CD4-positive, alpha-beta T cell treated with Interleukin-1 beta for 1 hour (primary cell): ENCODE results near the gene ZNF217.
"Not testable (repeated sequence)": the region's sequence is repeated elsewhere in the genome, so short reads cannot be mapped to it uniquely, and the experiment has no call there.

Experiments used
- DNase-seq, 2 donors: peaks; one replicate each; pipeline ENCODE4 v3.0.0-alpha.2; 2020 to 2022

Gene ZNF217

GRCh38 chr20:53597030-53597482 is 3.4 kb upstream of the ZNF217 start:
- DNase-seq: no peak

- not testable (repeated sequence) for DNase-seq
Measured at GRCh38 chr20:53596189-53597001, 2.8 kb upstream of the ZNF217 start.

GRCh38 chr20:53595742-53596141 is 2.1 kb upstream of the ZNF217 start:
- not testable (repeated sequence) for DNase-seq

GRCh38 chr20:53595018-53595378 is 1.4 kb upstream of the ZNF217 start:
- DNase-seq: no peak

GRCh38 chr20:53594068-53595017 is 704 bp upstream of the ZNF217 start:
- peak; percentile 95 to 96 for DNase-seq

- peak in 1 of 2 donors; percentile 22 for DNase-seq
Measured at GRCh38 chr20:53592992-53593465, 610 bp downstream of the ZNF217 start.

GRCh38 chr20:53592454-53592991 is 1.1 kb downstream of the ZNF217 start:
- peak; percentile 68 to 72 for DNase-seq

GRCh38 chr20:53591941-53592441 is 1.6 kb downstream of the ZNF217 start:
- DNase-seq: not testable (repeated sequence)

GRCh38 chr20:53591206-53591741 is 2.4 kb downstream of the ZNF217 start:
- not testable (repeated sequence) for DNase-seq

- not testable (repeated sequence) for DNase-seq
Measured at GRCh38 chr20:53590608-53591007, 3.0 kb downstream of the ZNF217 start.

GRCh38 chr20:53590122-53590521 is 3.5 kb downstream of the ZNF217 start:
- not testable (repeated sequence) for DNase-seq

GRCh38 chr20:53589321-53590065 is 4.1 kb downstream of the ZNF217 start:
- not testable (repeated sequence) for DNase-seq

- not testable (repeated sequence) for DNase-seq
Measured at GRCh38 chr20:53587157-53587703, 6.4 kb downstream of the ZNF217 start.

GRCh38 chr20:53586640-53587039 is 7.0 kb downstream of the ZNF217 start:
- no peak for DNase-seq

- DNase-seq: not testable (repeated sequence)
Measured at GRCh38 chr20:53585910-53586309, 7.7 kb downstream of the ZNF217 start.

GRCh38 chr20:53585004-53585569 is 8.6 kb downstream of the ZNF217 start:
- not testable (repeated sequence) for DNase-seq

GRCh38 chr20:53584550-53584913 is 9.1 kb downstream of the ZNF217 start:
- DNase-seq: not testable (repeated sequence)

GRCh38 chr20:53583660-53584549 is 9.7 kb downstream of the ZNF217 start:
- not testable (repeated sequence) for DNase-seq

GRCh38 chr20:53582574-53583351 is 10.9 kb downstream of the ZNF217 start:
- DNase-seq: peak; percentile 58 to 62
